Left forelimb (tissue), 1 donor: ENCODE data around the gene TRABD2B.

Experiments used
- DNase-seq: peaks from one replicate; pipeline ENCODE4 v3.0.0-alpha.2; 2018; ENCODE audit warnings: low spot score

Gene TRABD2B

GRCh38 chr1:47827109-47827508 is 170.1 kb downstream of the TRABD2B start:
- DNase-seq: no peak

GRCh38 chr1:47824716-47825115 is 172.5 kb downstream of the TRABD2B start:
- DNase-seq: no peak

DNA sequence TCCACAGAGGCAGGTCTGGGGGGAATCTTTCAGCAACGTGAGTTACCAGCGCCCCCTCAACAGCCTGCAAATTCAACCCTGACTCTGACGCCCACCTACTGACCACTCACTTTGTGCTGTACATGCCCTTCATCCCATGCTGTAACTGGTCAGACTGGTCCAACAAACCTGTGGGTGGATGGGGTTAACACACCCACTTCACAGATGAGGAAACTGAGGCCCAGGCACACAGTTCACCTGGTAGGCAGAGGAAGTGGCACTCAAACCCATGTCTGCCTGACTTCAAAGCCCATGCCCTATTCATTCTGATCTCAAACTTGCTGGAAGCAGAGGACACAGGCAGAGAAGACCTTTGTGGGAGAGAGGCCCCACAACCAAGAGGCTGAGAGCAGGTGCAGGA is 172.9 kb downstream of the TRABD2B start:
- DNase-seq: no peak

- DNase-seq: no peak
Measured at GRCh38 chr1:47823040-47823808, 174.0 kb downstream of the TRABD2B start.

- DNase-seq: no peak
Measured at GRCh38 chr1:47821760-47822159, 175.4 kb downstream of the TRABD2B start.

DNA sequence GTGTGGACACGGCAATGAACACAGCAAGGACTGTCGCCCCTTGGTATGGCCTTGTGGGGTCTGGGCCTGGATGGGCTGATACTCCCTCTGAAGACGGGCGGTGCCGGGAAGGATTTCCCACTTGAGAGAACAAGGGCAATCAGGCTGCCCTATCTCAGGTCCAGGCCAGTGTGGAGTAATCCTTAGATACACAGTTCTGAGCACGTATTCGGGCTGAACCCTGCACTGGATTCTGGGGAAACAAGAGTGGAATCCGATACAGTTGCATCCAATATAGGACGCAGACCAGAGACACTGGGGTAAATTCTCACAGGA is 177.7 kb downstream of the TRABD2B start:
- no peak for DNase-seq

GRCh38 chr1:47818682-47819573 is 178.3 kb downstream of the TRABD2B start:
- DNase-seq: no peak

GRCh38 chr1:47817861-47818260 is 179.3 kb downstream of the TRABD2B start:
- no peak for DNase-seq

DNA sequence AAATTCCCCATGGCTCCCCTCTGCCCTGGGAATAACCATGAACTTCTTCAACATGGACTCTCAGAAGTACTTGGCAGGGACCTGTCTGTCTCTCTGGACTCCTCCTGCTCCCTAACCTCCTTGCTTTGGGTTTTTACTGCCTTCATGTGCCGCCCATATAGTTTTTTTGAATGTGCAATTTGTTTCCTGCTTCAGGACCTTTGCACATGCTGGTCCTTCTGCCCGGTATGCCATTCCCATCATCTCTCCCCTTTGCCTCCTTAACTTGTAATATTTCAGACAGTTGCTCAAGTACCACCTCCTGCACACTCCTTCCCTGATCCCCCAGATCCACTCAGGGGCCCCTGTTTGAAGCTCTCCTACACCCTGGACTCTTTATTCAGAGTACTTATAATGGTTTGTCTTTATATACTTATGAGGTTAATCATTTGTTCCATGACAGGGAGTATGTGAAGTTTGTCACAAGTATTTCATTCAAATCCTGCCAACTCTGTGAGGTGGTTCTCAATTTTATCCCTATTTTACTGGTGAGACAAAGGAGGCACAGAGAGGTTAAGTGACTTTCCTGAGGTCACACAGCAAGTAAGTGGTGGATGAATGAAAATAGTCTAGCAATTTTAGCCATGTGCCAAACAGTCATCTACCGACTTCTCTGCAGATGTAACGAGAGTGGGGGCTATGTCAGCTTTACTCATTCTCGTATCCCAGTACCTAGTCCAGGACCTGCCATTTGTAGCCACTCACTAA is 180.7 kb downstream of the TRABD2B start:
- no peak for DNase-seq

DNA sequence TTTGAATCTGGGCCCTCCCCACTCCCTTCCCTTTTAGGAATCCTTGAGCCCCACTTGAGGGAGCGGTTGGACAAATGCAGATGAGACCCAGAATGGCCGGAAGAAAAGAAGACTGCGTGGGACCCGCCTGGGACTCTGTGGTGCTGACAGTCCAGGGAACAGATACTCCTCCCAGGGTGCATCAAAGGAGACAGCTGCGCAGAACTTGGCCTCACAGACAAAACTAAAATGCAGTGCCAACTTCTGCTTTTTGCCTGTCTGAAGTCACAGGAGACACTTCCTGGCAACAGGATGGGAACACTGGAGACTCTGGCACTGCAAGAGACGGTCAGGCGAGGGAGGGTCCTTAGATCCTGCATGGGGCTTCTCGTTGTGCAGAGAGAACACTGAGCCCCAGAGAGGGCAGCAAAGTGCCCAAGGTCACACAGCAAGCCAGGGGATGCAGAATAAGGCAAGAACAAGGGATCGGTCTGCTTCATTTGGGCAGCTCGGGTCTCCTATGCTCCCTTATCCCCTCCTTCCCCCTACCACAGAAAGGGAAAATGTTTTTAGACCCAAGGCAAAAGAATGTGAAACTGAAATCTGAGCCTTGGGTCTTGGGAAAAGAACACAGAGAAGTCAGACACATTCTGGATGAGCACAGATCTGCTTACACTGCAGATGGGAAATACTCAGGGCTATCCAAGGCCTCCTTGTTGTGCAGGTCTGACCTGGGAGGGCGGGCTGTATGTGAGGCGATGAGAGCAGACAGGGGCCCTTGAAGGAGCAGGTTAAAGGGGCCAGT is 182.4 kb downstream of the TRABD2B start:
- DNase-seq: no peak

- no peak for DNase-seq
Measured at GRCh38 chr1:47813970-47814369, 183.2 kb downstream of the TRABD2B start.

- no peak for DNase-seq
Measured at GRCh38 chr1:47812904-47813514, 184.2 kb downstream of the TRABD2B start.

- no peak for DNase-seq
Measured at GRCh38 chr1:47810964-47811682, 186.1 kb downstream of the TRABD2B start.

GRCh38 chr1:47809301-47810084 is 187.7 kb downstream of the TRABD2B start:
- DNase-seq: no peak

- no peak for DNase-seq
Measured at GRCh38 chr1:47808612-47809011, 188.6 kb downstream of the TRABD2B start.

- no peak for DNase-seq
Measured at GRCh38 chr1:47805921-47806361, 191.2 kb downstream of the TRABD2B start.

- no peak for DNase-seq
Measured at GRCh38 chr1:47805018-47805417, 192.2 kb downstream of the TRABD2B start.

DNA sequence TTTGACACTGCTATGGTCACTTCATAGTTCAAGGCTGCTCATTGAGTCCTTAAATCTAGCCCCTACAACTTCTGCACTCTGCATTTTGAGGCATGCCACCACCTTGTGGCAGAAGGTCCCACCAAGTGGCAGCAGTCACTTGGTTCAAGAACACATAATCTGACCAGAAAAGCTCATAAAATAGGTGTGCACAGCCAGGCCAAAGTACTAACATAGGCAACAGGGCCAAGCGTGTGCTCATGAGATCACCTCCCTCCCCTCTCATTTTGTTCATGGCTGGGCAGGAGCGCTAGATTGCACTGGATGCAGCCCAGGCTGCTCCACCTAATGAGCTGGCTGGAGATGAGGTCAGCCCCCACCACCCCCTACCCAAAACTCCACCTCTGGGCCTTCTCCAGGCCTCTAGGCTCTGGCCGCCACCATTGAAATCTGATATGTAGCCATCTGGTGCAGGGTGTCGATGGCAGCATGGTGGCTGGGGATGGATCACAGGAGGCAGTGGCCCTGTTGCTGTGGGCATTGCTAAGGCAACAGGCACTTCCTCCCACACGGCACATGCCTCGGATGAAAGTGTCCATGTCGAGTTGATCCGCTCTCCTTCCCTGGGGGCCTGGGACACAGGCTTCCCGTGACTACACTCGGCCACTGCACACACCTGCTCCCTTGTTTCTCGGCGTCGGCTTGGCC is 193.2 kb downstream of the TRABD2B start:
- no peak for DNase-seq

- no peak for DNase-seq
Measured at GRCh38 chr1:47797575-47797974, 199.6 kb downstream of the TRABD2B start.
